ENCODE results near the gene PCBP3.

Gene PCBP3

GRCh38 chr21:45753445-45753844 lies 109.9 kb downstream of the PCBP3 start:
- H3K4me3 ChIP-seq (replicated peaks; ENCODE audit: low read depth, low read length) = no peak overlapping the region
- no peak for DNase-seq (ENCODE audit: low read depth)
- no peak for TF ChIP-seq CTCF (IDR thresholded peaks at IDR 0.05; ENCODE audit: low read length, missing control alignments)

- no peak for TF ChIP-seq CTCF (IDR thresholded peaks at IDR 0.05; ENCODE audit: low read length, missing control alignments)
- no peak for DNase-seq (ENCODE audit: low read depth)
- H3K4me3 ChIP-seq (replicated peaks; ENCODE audit: low read depth, low read length) = no peak overlapping the region
Measured at GRCh38 chr21:45756029-45756428, 112.5 kb downstream of the PCBP3 start.

- H3K4me3 ChIP-seq (replicated peaks; ENCODE audit: low read depth, low read length) = no peak overlapping the region
- TF ChIP-seq CTCF (IDR thresholded peaks at IDR 0.05; ENCODE audit: low read length, missing control alignments) = no peak
- DNase-seq (ENCODE audit: low read depth) = no peak
Measured at GRCh38 chr21:45756669-45757068, 113.1 kb downstream of the PCBP3 start.

GRCh38 chr21:45761704-45762103 lies 118.2 kb downstream of the PCBP3 start:
- DNase-seq (ENCODE audit: low read depth) = no peak
- H3K4me3 ChIP-seq (replicated peaks; ENCODE audit: low read depth, low read length) = no peak overlapping the region
- TF ChIP-seq CTCF (IDR thresholded peaks at IDR 0.05; ENCODE audit: low read length, missing control alignments) = no peak

- no peak for TF ChIP-seq CTCF (IDR thresholded peaks at IDR 0.05; ENCODE audit: low read length, missing control alignments)
- no peak overlapping the region for H3K4me3 ChIP-seq (replicated peaks; ENCODE audit: low read depth, low read length)
- DNase-seq (ENCODE audit: low read depth) = no peak
Measured at GRCh38 chr21:45763074-45763473, 119.5 kb downstream of the PCBP3 start.

- no peak overlapping the region for H3K4me3 ChIP-seq (replicated peaks; ENCODE audit: low read depth, low read length)
- TF ChIP-seq CTCF (IDR thresholded peaks at IDR 0.05; ENCODE audit: low read length, missing control alignments) = no peak
- no peak for DNase-seq (ENCODE audit: low read depth)
Measured at GRCh38 chr21:45763506-45763905, 120.0 kb downstream of the PCBP3 start.

- no peak for TF ChIP-seq CTCF (IDR thresholded peaks at IDR 0.05; ENCODE audit: low read length, missing control alignments)
- no peak for DNase-seq (ENCODE audit: low read depth)
- H3K4me3 ChIP-seq (replicated peaks; ENCODE audit: low read depth, low read length) = no peak overlapping the region
Measured at GRCh38 chr21:45764792-45765191, 121.3 kb downstream of the PCBP3 start.
